ENCODE data around the gene ANXA11.
"Not testable (repeated sequence)": the region's sequence is repeated elsewhere in the genome, so short reads cannot be mapped to it uniquely, and the experiment has no call there.

The ANXA11 gene

DNA sequence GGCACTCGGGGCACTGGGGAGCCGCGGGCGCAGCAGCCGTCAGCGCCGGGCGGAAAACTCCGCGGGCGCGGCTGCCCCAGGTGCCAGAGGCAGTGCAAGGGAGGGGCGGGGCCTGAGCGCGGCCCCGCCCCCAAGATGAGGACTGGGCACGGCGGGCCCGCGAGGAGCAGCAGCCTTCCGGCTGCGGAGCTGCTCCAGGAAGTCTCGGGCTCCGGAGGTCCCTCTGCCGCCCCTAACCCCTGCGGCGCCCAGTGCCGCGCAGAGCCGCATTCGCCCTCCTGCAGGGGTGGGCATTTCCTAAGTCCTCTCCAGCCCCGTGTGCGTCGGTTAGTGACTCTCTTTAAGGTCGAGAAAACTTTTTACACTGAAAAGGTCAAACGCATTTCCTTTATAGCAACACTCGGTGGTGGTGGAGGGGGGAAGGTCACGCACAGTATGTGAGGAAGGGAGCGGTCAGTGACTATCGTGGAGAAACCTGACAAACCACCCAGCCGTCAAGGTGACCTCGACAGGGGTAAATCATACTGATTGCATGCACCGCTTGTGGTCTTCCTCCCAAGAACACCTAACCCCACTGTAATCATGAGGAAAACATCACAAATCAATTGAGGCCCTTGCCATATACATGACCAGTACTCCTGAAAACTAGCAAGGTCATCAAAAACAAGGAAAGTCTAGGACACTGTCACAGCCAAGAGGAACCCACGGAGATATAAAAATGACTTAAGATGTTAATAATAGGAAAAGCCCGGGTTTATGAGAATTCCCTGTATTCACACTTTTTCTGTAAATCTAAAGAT is at the start of gene ANXA11:
Gene ANXA11, minus strand, starts transcription at position 61 of the 800 bp plus-strand sequence. CDS start 32,676 bp downstream, outside the sequence.
- peak; percentile 86 for DNase-seq (ENCODE audit: low spot score)

DNA sequence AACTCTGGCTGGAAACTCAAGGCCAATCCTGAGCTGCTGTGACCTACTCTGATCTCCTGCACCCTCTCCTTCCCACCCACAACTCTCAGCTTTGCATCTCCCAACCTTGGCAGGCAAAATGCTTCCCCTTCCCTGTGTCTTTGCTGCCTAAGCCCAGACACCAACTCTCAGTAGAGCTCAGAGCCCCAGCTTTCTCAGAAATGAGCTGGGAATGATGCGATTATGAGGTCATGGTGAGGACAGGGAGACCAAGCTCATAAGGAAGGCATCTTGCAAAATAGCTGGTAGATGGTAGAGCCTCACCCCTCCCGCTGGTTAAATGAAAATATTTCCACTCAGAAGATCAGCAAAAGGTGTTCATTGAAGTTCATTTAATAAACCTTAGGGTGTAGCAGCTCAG is 49.4 kb upstream of the ANXA11 start:
- not testable (repeated sequence) for DNase-seq (ENCODE audit: low spot score)

GRCh38 chr10:80253963-80254271 is 48.6 kb upstream of the ANXA11 start:
- DNase-seq (ENCODE audit: low spot score), result not testable (repeated sequence)

GRCh38 chr10:80253266-80253962 is 48.1 kb upstream of the ANXA11 start:
- no peak for DNase-seq (ENCODE audit: low spot score)

GRCh38 chr10:80252296-80252887 is 47.1 kb upstream of the ANXA11 start:
- DNase-seq (ENCODE audit: low spot score), result no peak

- DNase-seq (ENCODE audit: low spot score), result not testable (repeated sequence)
Observed at GRCh38 chr10:80251703-80252280, 46.5 kb upstream of the ANXA11 start.

DNA sequence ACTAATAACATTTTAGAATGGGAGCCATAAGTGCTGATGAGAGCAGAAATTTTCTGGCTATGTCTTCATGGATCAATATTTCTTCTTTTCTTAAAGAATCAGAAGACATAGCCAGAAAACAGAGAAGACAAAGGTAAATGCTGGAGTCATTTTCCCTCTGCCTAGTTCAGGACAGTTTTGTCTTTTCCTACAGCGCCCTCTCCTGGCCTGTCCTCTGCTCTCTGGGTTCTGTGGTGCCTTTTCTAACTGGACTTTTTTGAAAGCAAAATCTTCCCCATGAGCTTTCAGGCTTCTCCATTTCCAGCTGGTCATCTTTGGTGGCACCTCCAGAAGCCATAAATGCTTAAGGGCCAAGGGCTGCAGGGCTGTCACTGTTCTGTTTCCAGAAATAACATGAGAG is 45.1 kb upstream of the ANXA11 start:
- not testable (repeated sequence) for DNase-seq (ENCODE audit: low spot score)

- not testable (repeated sequence) for DNase-seq (ENCODE audit: low spot score)
Observed at GRCh38 chr10:80249906-80250305, 44.6 kb upstream of the ANXA11 start.

DNA sequence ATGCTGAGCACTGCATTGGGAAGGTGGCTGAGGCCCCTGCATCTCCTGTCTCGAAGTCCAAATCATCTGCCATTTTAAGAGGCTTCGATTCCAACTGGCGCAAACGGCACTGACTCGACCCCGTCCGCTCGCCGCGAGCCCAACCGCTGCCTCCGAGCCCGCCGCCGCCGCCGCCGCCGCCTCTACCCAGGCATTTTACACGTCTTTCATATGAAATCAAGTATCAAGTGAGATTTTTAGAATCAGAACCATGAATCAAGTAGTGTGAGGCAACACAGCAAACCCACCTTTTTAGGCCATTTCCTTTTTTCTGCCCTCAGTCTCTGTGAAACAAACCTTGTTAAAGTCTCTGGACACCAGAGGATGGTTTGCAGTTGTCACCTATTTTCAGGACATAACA is 42.3 kb upstream of the ANXA11 start:
- not testable (repeated sequence) for DNase-seq (ENCODE audit: low spot score)

DNA sequence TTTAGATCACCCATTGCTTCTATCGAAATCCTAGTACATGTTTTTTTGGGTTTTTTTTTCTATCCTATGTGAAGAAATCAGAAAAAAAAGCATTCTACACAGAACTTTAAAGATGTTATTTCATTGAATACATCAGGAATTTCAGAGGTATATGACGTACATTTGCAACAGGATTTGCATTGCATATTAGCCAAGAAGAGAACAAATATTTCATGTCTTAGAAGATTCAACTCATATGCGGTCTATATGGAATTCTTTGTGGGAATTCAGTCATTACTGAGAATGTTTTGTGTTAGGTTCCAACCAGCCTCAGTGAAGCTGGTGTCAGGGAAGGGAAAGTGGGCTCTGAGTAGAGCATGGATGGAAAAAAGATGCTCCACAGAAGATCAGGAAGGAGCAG is 39.0 kb upstream of the ANXA11 start:
- not testable (repeated sequence) for DNase-seq (ENCODE audit: low spot score)

DNA sequence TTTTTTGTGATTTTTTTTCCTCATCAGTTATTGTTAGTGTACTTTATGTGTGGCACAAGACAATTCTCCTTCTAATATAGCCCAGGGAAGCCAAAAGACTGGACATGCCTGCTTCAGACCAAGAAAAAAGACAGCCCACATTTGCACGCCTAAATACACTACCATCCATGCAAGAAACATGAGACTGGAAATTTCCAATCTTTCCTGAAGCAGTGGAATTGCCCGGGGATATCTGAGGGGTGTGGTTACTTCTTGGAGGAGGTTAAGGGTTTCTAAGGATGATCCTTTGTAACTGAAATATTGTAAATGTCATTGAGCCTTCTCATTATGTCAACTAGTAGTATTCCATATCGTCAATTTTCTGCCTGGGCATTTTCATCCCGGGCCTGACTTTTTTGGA is 37.0 kb upstream of the ANXA11 start:
- DNase-seq (ENCODE audit: low spot score), result not testable (repeated sequence)

GRCh38 chr10:80236457-80236856 is 31.1 kb upstream of the ANXA11 start:
- DNase-seq (ENCODE audit: low spot score), result not testable (repeated sequence)

GRCh38 chr10:80234331-80235235 is 29.2 kb upstream of the ANXA11 start:
- peak; percentile 3 for DNase-seq (ENCODE audit: low spot score)

DNA sequence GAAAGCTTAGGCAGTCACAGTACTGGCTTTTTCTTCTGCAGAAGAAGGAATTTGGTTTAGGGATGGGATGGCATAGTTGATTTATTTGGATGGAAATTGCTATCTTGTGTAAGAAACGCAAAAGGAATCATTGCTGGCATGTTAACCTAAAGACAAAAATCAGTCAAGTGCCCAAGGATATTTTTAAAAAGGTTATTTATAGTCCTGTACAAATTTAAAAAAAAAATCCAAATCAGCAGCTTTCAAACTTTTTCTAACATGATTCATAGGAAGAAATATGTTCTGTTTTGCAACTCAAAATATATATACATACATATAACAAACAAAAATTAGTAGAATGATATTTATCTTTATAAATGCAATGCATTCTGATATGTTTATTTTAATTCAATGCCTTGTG is 28.5 kb upstream of the ANXA11 start:
- not testable (repeated sequence) for DNase-seq (ENCODE audit: low spot score)

GRCh38 chr10:80226723-80227122 is 21.4 kb upstream of the ANXA11 start:
- not testable (repeated sequence) for DNase-seq (ENCODE audit: low spot score)

DNA sequence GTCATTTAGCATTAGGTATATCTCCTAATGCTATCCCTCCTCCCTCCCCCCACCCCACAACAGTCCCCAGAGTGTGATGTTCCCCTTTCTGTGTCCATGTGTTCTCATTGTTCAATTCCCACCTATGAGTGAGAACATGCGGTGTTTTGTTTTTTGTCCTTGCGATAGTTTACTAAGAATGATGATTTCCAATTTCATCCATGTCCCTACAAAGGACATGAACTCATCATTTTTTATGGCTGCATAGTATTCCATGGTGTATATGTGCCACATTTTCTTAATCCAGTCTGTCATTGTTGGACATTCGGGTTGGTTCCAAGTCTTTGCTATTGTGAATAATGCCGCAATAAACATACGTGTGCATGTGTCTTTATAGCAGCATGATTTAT is 17.7 kb upstream of the ANXA11 start:
- not testable (repeated sequence) for DNase-seq (ENCODE audit: low spot score)

DNA sequence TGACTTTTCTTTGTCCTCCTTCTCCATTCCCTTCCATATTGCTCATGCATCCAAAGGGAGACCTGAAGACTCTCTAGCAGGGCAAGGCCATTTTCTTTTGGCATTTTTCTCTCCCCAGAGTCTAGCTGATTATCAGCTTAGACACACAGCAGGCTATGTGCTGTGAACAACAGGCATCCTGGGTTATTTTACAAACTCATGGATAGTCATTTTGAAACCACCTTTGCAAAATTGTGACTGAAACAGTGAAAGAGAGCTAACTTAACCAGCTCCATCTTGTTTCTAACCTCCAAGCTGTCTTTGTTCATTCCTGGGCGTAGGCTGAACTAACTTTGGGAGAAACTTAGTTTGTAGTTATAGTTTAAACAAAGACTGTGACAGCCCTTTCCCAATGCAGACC is 13.5 kb upstream of the ANXA11 start:
- not testable (repeated sequence) for DNase-seq (ENCODE audit: low spot score)

DNA sequence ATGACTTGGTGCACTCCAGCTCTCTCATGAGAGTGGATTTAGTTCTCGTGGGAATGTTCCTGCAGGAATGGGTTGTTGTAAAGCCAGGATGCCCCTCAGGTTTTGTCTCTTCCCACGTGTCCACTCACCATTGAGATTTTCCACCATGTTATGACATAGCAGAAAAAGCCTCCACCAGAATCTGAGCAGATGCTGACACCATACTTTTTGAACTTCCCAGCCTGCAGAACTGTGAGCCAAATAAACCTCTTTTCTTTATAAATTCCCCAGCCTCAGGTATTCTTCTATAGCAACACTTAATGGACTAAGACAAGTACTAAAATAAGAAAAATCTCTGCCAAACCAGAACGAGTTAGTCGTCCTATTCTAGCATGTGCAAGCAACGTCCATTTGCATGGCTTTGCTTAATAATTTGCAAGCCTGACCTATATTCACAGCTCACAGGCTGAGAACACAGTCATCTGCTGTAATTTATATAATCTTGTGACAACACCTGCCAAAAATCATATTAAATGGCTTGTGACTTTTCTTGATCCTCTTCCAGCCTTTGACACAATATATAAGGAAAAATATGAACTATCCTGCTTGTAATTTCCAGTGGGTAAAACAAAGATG is 9.1 kb upstream of the ANXA11 start:
- not testable (repeated sequence) for DNase-seq (ENCODE audit: low spot score)

GRCh38 chr10:80212535-80213115 is 7.3 kb upstream of the ANXA11 start:
- not testable (repeated sequence) for DNase-seq (ENCODE audit: low spot score)

DNA sequence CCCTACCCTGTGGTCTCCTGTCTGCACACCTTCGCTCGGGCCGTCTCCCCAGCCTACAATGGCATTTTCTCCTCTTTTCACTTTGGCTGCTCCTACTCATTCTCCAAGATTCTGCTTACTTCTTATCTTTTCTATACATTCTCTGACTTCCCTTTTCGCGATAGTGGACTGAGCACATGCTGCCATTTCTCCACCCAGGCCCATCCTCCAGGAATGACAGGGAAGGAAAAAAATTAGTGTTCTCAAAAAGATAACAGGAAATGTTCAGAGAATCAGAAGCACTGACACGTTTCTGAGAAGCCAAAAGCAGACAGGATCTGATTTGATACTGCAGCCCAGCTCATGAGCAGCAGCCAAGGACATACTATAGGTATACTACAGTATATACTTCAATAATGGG is 6.4 kb upstream of the ANXA11 start:
- no peak for DNase-seq (ENCODE audit: low spot score)

DNA sequence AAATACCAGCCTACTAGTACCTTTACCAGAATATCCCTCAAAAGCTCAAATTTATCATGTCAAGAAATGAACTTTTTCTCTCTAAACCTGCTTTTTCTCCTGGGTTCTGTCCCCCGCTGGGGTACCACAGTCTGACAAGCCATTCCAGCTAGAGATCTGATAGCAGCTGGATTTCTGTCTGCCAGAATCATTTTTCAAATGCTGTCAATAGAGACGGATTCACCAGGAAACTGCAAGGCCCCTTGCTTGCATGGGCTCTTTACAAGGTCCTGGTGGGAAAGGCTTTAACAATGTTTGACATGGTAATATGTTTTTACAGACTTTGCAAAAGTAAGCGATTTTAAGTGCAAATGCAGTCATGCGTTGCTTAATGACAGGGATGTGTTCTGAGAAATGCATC is 4.9 kb upstream of the ANXA11 start:
- DNase-seq (ENCODE audit: low spot score), result no peak

Data from NAMALWA (cell line).